ENCODE results near the gene THSD7A. TPM values are rescaled to one million over a fixed set of nuclear protein-coding genes. Genes with fewer than 3 reads are reported as not detected.

THSD7A gene
- total and polyA plus RNA-seq, 2 of the 8 experiments (the other 6 are each of a cell fraction or from before 2014, with no cell fraction given): 0.44 to 1.2 TPM

DNA sequence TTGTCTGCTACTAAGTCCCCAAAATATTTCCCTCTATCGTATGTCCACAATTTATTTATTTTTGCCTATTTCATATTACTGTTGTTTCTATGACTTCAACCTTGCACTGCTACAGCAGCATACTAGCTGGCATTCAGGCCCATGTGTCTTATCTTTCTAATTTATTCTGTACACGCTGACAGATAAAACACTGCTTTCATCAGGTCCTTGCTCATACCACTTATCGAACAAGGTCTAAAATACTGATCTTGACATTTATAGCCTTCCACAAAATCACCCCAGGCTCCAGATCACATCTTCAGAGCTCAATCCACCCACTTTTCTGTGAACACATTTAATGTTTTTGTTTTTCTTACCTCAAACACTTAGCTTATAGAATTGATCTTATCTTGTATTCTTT lies 374.6 kb downstream of the THSD7A start:
- no peaks in the 10 kb centered on the region for H3K36me3 ChIP-seq (ENCODE audit: control insufficient read depth in 2 of 4, insufficient read depth in 4 of 4, low read length in 3 of 4)
- no peak for TF ChIP-seq CBX8 (IDR thresholded peaks at IDR 0.05; ENCODE audit: borderline replicate concordance, low read depth, low read length)
- no peak for TF ChIP-seq RXRA (IDR thresholded peaks at IDR 0.05; ENCODE audit: insufficient read depth, low read depth, low read length)
- no peak for TF ChIP-seq MAFK (IDR thresholded peaks at IDR 0.05; ENCODE audit: low read depth, low read length)
- no peak for TF ChIP-seq CBX5 (IDR thresholded peaks at IDR 0.05; ENCODE audit: low read depth, low read length)
- no peak for TF ChIP-seq POLR2A (IDR thresholded peaks at IDR 0.05; ENCODE audit: control extremely low read depth in 1 of 2, low read depth in 2 of 2, low read length in 2 of 2)
- no peak for TF ChIP-seq JUN (IDR thresholded peaks at IDR 0.05; ENCODE audit: low read depth, low read length)
- TF ChIP-seq GTF2F1 (IDR thresholded peaks at IDR 0.05; ENCODE audit: borderline replicate concordance, low read depth, low read length): no peak
- no peak for TF ChIP-seq EZH2 (IDR thresholded peaks at IDR 0.05; ENCODE audit: low read depth, low read length, severe bottlenecking)
- TF ChIP-seq, protein P1, sequence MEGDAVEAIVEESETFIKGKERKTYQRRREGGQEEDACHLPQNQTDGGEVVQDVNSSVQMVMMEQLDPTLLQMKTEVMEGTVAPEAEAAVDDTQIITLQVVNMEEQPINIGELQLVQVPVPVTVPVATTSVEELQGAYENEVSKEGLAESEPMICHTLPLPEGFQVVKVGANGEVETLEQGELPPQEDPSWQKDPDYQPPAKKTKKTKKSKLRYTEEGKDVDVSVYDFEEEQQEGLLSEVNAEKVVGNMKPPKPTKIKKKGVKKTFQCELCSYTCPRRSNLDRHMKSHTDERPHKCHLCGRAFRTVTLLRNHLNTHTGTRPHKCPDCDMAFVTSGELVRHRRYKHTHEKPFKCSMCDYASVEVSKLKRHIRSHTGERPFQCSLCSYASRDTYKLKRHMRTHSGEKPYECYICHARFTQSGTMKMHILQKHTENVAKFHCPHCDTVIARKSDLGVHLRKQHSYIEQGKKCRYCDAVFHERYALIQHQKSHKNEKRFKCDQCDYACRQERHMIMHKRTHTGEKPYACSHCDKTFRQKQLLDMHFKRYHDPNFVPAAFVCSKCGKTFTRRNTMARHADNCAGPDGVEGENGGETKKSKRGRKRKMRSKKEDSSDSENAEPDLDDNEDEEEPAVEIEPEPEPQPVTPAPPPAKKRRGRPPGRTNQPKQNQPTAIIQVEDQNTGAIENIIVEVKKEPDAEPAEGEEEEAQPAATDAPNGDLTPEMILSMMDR (IDR thresholded peaks at IDR 0.05; ENCODE audit: control extremely low read depth in 1 of 3, insufficient read depth in 1 of 3, low read depth in 1 of 3, low read length in 3 of 3): no peak
- TF ChIP-seq, protein P2, sequence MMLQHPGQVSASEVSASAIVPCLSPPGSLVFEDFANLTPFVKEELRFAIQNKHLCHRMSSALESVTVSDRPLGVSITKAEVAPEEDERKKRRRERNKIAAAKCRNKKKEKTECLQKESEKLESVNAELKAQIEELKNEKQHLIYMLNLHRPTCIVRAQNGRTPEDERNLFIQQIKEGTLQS (IDR thresholded peaks at IDR 0.05; ENCODE audit: insufficient read depth, low read depth, low read length): no peak
- no peak for TF ChIP-seq CHD1 (IDR thresholded peaks at IDR 0.05; ENCODE audit: low read depth, low read length)
- TF ChIP-seq ZNF274 (IDR thresholded peaks at IDR 0.05; ENCODE audit: borderline replicate concordance, extremely low read depth, low read length): no peak

More for the DNA sequence above, 374.6 kb downstream of the THSD7A start:
- DNase-seq (ENCODE audit: low read depth in 1 of 2, low spot score in 2 of 2) (no peak), FAIRE-seq (no peak)
- H3K4me1 ChIP-seq (replicated peaks in 1 of 4; ENCODE audit: control insufficient read depth in 3 of 4, insufficient read depth in 4 of 4, low read length in 3 of 4): no peaks in the 10 kb centered on the region
- H2BK15ac ChIP-seq (ENCODE audit: low read length): no peak overlapping the region
- H4K91ac ChIP-seq (replicated peaks; ENCODE audit: insufficient read length, low read length): no peak overlapping the region
- ChIA-PET POLR2A (ENCODE audit: partially characterized antibody) (no interaction called here), CTCF (ENCODE audit: partially characterized antibody) (interaction anchor here (0.7 kb wide), 1 partner anchor 26 kb away, joined by 3 read pairs; no protein-coding TSS in a partner anchor)
- H3K79me1 ChIP-seq (ENCODE audit: low read depth, low read length): no peaks in the 10 kb centered on the region
- H3K14ac ChIP-seq (ENCODE audit: insufficient read length): no peak overlapping the region
- no peak overlapping the region for H2BK5ac ChIP-seq (ENCODE audit: low read depth, low read length)
- no peak overlapping the region for H3K23ac ChIP-seq (ENCODE audit: insufficient read length)
- no peak overlapping the region for H2BK12ac ChIP-seq (ENCODE audit: low read depth, low read length)
- H3K4me3 ChIP-seq (ENCODE audit: extremely low read depth in 1 of 4, insufficient read depth in 2 of 4, low read depth in 3 of 4, low read length in 4 of 4): no peak overlapping the region
- no peak overlapping the region for H3K4ac ChIP-seq (replicated peaks; ENCODE audit: insufficient read length, low read depth, low read length)
- H3K4me2 ChIP-seq (ENCODE audit: insufficient read depth in 1 of 2, low read depth in 2 of 2, low read length in 2 of 2): no peak overlapping the region
- WGBS, 2 experiments (ENCODE audit: extremely low coverage in 1 of 2, insufficient coverage in 1 of 2, insufficient read length in 1 of 2, insufficient replicate concordance in 2 of 2, low coverage in 1 of 2, low lambda C conversion rate in 2 of 2, missing lambda C conversion rate in 1 of 2): 93% methylated on average over 3 of the region's 3 CpGs; no CpG with 5 or more reads in 1 of the 2 experiments
- H4K20me1 ChIP-seq (replicated peaks in 1 of 2; ENCODE audit: control insufficient read depth in 1 of 2, insufficient read depth in 2 of 2, low read length in 2 of 2): no peaks in the 10 kb centered on the region
- H3K56ac ChIP-seq (replicated peaks; ENCODE audit: insufficient read length, low read depth, low read length): no peak overlapping the region
- no peaks in the 10 kb centered on the region for H3K27me3 ChIP-seq (replicated peaks in 1 of 4; ENCODE audit: control insufficient read depth in 3 of 4, extremely low read depth in 1 of 4, insufficient read depth in 3 of 4, low read length in 3 of 4)
- no peak overlapping the region for H2BK120ac ChIP-seq (replicated peaks; ENCODE audit: low read depth, low read length)
- H3K9ac ChIP-seq (replicated peaks in 1 of 4; ENCODE audit: extremely low read depth in 1 of 4, low read depth in 3 of 4, low read length in 3 of 4): no peak overlapping the region
- no peak overlapping the region for H3K18ac ChIP-seq (ENCODE audit: extremely low read depth, low read length)
- H2BK20ac ChIP-seq (ENCODE audit: low read length): no peak overlapping the region
- H2AFZ ChIP-seq (ENCODE audit: low read length): no peak overlapping the region
- H2AK5ac ChIP-seq (ENCODE audit: low read depth, low read length): no peak overlapping the region
- no peak overlapping the region for H4K5ac ChIP-seq (ENCODE audit: insufficient read length, low read depth, low read length)
- no peak overlapping the region for H4K8ac ChIP-seq (ENCODE audit: extremely low read depth, insufficient read depth, low read length)
- no peaks in the 10 kb centered on the region for H3K23me2 ChIP-seq (ENCODE audit: low read depth, low read length)
- no peak overlapping the region for H3K27ac ChIP-seq (ENCODE audit: low read depth, low read length)
- no peaks in the 10 kb centered on the region for H3K79me2 ChIP-seq (ENCODE audit: control insufficient read depth in 1 of 2, insufficient read depth in 2 of 2, low read length in 2 of 2)
- H3K9me3 ChIP-seq (ENCODE audit: insufficient read depth in 2 of 2, low read depth in 1 of 2, low read length in 1 of 2): no peaks in the 10 kb centered on the region

Measured in H1 (cell line).